ENCODE measurements around the gene NFIA. TPM values are rescaled to one million over a fixed set of nuclear protein-coding genes. Genes with fewer than 3 reads are reported as not detected.
"Not testable (repeated sequence)": the region's sequence is repeated elsewhere in the genome, so short reads cannot be mapped to it uniquely, and the experiment has no call there.

The NFIA gene
- total RNA-seq, 1 experiment from 2014 or later, result 12.7 TPM

- H3K4me3 ChIP-seq (ENCODE audit: low read length), result no peak overlapping the region
- ATAC-seq, result no peak
- H3K9ac ChIP-seq (ENCODE audit: low read length), result no peak overlapping the region
- no peaks in the 10 kb centered on the region for H3F3A ChIP-seq (ENCODE audit: low read length, unreplicated experiment)
- no peaks in the 10 kb centered on the region for H3K36me3 ChIP-seq (ENCODE audit: low read depth, low read length)
- no peak overlapping the region for H3K4me2 ChIP-seq (ENCODE audit: low read length)
- POLR2A ChIA-PET (ENCODE audit: unreplicated experiment), result interaction anchor here (0.7 kb wide), 2 partner anchors 80 to 226 kb away, joined by 3 to 5 read pairs; no protein-coding TSS in a partner anchor
- H3K9me3 ChIP-seq (ENCODE audit: low read length), result no peaks in the 10 kb centered on the region
- no peak for DNase-seq
- no peak for TF ChIP-seq EZH2phosphoT487 (IDR thresholded peaks at IDR 0.05; ENCODE audit: borderline replicate concordance, low read length)
- no peak for TF ChIP-seq EZH2 (IDR thresholded peaks at IDR 0.05; ENCODE audit: low read length, unreplicated experiment)
- TF ChIP-seq CTCF (conservative IDR thresholded peaks at IDR 0.05; ENCODE audit: low read depth, low read length), result no peak
- no peak overlapping the region for H2AFZ ChIP-seq (ENCODE audit: low read length)
- no peaks in the 10 kb centered on the region for H3K9me2 ChIP-seq (replicated peaks; ENCODE audit: low read length)
- H3K27me3 ChIP-seq (ENCODE audit: low read length), result no peaks in the 10 kb centered on the region
- no TSS peak for BruUV-seq (replicated peaks)
- CTCF ChIA-PET, result no interaction called here
- H3K27ac ChIP-seq (ENCODE audit: low read length), result no peak overlapping the region
- no peaks in the 10 kb centered on the region for H3K4me1 ChIP-seq (ENCODE audit: insufficient read depth, low read length)
- intact Hi-C loops (cut with micrococcal nuclease), result no loop called here
- no peaks in the 10 kb centered on the region for H4K20me1 ChIP-seq (ENCODE audit: low read length)
- H3K79me2 ChIP-seq (ENCODE audit: low read length), result no peaks in the 10 kb centered on the region
Observed at GRCh38 chr1:61463220-61463619, 380.9 kb downstream of the NFIA start.

- DNase-seq; BruUV-seq (replicated peaks); H3K27me3 ChIP-seq (ENCODE audit: low read length); POLR2A ChIA-PET (ENCODE audit: unreplicated experiment); H3K4me1 ChIP-seq (ENCODE audit: insufficient read depth, low read length); H3K9me2 ChIP-seq (replicated peaks; ENCODE audit: low read length); H3K79me2 ChIP-seq (ENCODE audit: low read length); ATAC-seq; H4K20me1 ChIP-seq (ENCODE audit: low read length); H3K9me3 ChIP-seq (ENCODE audit: low read length); CTCF ChIA-PET; H3K4me3 ChIP-seq (ENCODE audit: low read length); H3K27ac ChIP-seq (ENCODE audit: low read length); H3K36me3 ChIP-seq (ENCODE audit: low read depth, low read length); H3F3A ChIP-seq (ENCODE audit: low read length, unreplicated experiment); H2AFZ ChIP-seq (ENCODE audit: low read length); H3K4me2 ChIP-seq (ENCODE audit: low read length); H3K9ac ChIP-seq (ENCODE audit: low read length): not testable (repeated sequence)
- intact Hi-C loops (cut with micrococcal nuclease), result loop anchor here (5.0 kb wide), 1 partner anchor 384 kb away; no protein-coding TSS in a partner anchor
Observed at GRCh38 chr1:61467836-61468235, 385.5 kb downstream of the NFIA start.

- POLR2A ChIA-PET (ENCODE audit: unreplicated experiment), result no interaction called here
- Histone ChIP-seq H3K9ac (ENCODE audit: low read length) (no peak overlapping the region), H3K27me3 (ENCODE audit: low read length) (no peaks in the 10 kb centered on the region), H3K27ac (ENCODE audit: low read length) (no peak overlapping the region), H3K4me1 (ENCODE audit: insufficient read depth, low read length) (no peaks in the 10 kb centered on the region), H3K36me3 (ENCODE audit: low read depth, low read length) (no peaks in the 10 kb centered on the region), H3K4me3 (ENCODE audit: low read length) (no peak overlapping the region), H3K9me2 (replicated peaks; ENCODE audit: low read length) (no peaks in the 10 kb centered on the region), H3K79me2 (ENCODE audit: low read length) (no peaks in the 10 kb centered on the region), H3F3A (ENCODE audit: low read length, unreplicated experiment) (no peaks in the 10 kb centered on the region), H3K4me2 (ENCODE audit: low read length) (no peak overlapping the region), H2AFZ (ENCODE audit: low read length) (no peak overlapping the region), H3K9me3 (ENCODE audit: low read length) (no peaks in the 10 kb centered on the region), H4K20me1 (ENCODE audit: low read length) (no peaks in the 10 kb centered on the region)
- no TSS peak for BruUV-seq (replicated peaks)
- intact Hi-C loops (cut with micrococcal nuclease), result loop anchor here (5.0 kb wide), 1 partner anchor 383 kb away; no protein-coding TSS in a partner anchor
- TF ChIP-seq EZH2 (IDR thresholded peaks at IDR 0.05; ENCODE audit: low read length, unreplicated experiment), result no peak
- no peak for TF ChIP-seq EZH2phosphoT487 (IDR thresholded peaks at IDR 0.05; ENCODE audit: borderline replicate concordance, low read length)
- no peak for TF ChIP-seq CTCF (conservative IDR thresholded peaks at IDR 0.05; ENCODE audit: low read depth, low read length)
- CTCF ChIA-PET, result no interaction called here
- DNase-seq (no peak), ATAC-seq (no peak)
Observed at GRCh38 chr1:61469365-61469764, 387.0 kb downstream of the NFIA start.

Data from PC-3 (cell line).